ENCODE data around the gene NUB1.

NUB1 gene

DNA sequence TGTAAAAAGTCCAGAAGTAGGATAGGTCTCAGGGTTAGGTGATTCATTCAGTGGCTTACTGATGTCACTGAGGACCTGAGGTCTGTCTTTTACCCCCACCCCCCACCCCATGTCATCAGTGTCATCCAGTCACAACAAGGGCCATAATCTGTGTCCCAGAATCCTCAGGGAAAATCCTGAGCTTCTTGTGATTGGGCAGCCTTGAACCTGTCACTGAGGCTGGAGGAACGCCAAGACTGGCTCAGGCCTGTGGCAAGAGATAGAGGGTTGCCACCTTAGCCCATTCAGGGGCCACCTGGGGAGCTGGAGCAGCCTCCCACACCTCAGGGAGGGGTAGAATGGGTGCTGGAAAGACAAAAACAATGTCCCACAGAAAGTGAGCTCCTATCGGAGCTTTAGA, 29.7 kb downstream of the NUB1 start:
- peak; percentile 29 to 52 for DNase-seq
- TF ChIP-seq GATA1 (IDR thresholded peaks at IDR 0.05; ENCODE audit: low read depth, low read length) (no peak), POLR2A (IDR thresholded peaks at IDR 0.05; ENCODE audit: low read length) (no peak)

DNA sequence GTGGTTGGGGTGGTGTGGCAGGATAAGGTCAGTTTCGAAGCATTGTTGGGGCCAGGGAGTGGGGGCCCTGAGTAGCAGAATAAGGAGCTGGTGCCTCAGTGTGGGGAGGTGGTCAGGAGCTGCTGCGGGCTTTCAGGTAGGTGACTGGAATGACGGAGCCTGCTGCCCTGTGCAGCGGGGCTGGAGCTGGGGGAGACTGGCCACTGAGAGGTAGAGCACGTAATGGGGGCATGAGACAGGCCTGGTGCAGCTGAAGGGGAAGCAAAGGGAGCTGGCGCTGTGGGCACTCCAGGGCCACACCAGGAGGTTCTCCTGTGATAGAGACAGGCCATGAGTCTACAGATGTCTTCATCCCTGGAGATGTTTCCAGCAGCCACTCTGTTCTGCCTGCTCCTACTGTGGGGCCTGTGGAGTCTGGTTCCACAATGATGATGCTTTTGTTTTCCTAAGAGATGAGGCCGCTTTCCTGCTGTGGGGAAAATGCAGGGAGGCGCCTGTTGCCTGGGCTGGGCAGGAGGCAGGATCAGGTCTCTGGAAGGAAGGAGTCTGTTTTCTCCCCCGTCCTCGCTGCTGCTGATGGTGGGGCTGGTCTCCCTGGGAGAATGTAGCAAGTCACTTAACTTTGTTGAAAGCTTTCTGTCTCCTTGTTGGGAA, 31.1 kb downstream of the NUB1 start:
- no peak for DNase-seq
- TF ChIP-seq GATA1 (IDR thresholded peaks at IDR 0.05; ENCODE audit: low read depth, low read length), result no peak
- no peak for TF ChIP-seq POLR2A (IDR thresholded peaks at IDR 0.05; ENCODE audit: low read length)

DNA sequence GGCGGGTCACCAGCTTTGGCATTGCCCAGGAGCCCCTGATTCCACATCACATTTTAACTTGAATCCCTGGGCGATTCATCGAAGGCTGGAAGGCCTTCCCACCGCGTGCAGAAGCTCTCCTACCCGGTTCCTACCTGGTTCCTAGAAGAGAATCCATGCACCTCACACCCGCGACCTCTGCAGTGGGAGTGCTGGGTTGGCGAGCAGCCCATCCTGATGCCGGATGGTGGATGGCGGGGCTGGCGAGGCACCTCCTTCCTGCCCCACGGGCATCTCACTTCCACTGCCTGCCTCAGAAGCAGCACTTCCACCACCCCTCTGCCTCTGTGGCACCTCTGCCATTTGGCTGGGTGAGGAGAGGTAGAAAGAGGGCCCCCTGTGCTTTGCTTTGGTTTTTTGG, 32.0 kb downstream of the NUB1 start:
- TF ChIP-seq POLR2A (IDR thresholded peaks at IDR 0.05; ENCODE audit: low read length) (no peak), GATA1 (IDR thresholded peaks at IDR 0.05; ENCODE audit: low read depth, low read length) (no peak)
- no peak for DNase-seq

DNA sequence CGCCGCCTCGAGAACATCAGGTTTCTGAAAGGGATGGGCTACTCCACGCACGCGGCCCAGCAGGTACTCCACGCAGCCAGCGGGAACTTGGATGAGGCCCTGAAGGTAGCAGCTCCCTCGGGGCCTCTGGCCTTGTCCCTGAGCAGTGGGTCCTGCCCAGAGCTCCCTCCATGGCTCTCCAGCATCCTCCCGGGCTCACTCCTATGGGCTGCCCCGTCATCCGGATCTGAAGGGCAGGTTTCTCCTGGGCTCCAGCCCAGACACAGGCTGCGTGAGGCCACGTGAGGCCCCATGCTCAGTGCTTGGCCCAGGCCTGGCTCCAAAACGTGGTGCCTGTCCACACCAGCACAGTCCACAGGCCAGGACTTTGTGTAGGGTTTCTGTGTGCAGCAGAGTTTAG, 32.5 kb downstream of the NUB1 start:
- TF ChIP-seq GATA1 (IDR thresholded peaks at IDR 0.05; ENCODE audit: low read depth, low read length) (no peak), POLR2A (IDR thresholded peaks at IDR 0.05; ENCODE audit: low read length) (no peak)
- no peak for DNase-seq

DNA sequence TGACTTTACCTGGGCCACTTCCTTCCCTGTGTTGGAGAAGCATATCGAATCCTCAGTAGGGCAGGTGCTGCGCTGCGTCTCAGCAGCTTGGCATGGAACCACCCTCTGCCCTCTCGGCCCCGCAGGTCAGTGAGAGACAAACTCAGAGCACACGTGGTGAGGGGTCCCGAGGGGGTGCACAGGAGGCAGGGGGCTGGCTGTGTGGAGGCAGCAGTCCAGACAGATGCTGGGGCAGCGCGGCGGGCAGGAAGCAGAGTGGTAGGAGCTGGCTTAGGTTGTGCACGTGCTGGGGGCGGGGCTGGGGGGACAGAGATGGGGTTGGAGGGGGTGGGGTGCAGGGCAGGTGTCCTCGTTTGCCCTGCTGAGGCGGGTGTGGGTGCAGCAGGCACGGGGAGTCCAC, 33.1 kb downstream of the NUB1 start:
- no peak for TF ChIP-seq POLR2A (IDR thresholded peaks at IDR 0.05; ENCODE audit: low read length)
- TF ChIP-seq GATA1 (IDR thresholded peaks at IDR 0.05; ENCODE audit: low read depth, low read length), result no peak
- DNase-seq, result no peak

DNA sequence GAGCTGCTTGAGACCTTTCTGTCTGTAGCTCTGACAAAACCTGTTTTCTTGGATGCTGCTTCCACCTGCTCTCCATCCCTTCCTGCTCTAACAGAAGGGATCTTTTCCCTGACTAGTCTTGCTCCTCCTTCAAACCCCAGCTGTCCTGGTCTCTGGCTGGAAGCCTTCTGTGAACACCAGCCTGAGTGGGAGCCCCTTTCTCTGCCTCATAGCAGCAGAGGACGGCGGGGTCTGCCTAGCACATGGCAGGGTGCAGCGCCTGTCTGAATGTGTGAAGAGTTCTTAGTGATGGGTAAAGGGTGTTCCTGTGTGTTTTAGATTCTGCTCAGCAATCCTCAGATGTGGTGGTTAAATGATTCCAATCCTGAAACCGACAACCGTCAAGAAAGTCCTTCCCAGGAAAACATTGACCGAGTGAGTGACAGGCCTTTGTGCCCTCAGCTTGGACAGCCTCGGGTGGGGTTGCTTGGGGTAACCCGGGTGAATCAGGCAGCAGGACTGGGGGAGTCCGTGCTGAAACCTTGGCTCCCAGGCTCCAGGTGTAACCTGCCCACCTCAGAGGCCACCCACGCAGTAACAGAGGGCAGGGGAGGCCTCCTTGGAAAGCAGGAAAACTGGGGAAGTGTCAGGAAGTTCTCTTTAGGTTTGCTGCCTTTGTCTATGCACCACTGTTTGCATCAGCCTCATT, 34.1 kb downstream of the NUB1 start:
- DNase-seq, result no peak
- TF ChIP-seq GATA1 (IDR thresholded peaks at IDR 0.05; ENCODE audit: low read depth, low read length) (no peak), POLR2A (IDR thresholded peaks at IDR 0.05; ENCODE audit: low read length) (no peak)

DNA sequence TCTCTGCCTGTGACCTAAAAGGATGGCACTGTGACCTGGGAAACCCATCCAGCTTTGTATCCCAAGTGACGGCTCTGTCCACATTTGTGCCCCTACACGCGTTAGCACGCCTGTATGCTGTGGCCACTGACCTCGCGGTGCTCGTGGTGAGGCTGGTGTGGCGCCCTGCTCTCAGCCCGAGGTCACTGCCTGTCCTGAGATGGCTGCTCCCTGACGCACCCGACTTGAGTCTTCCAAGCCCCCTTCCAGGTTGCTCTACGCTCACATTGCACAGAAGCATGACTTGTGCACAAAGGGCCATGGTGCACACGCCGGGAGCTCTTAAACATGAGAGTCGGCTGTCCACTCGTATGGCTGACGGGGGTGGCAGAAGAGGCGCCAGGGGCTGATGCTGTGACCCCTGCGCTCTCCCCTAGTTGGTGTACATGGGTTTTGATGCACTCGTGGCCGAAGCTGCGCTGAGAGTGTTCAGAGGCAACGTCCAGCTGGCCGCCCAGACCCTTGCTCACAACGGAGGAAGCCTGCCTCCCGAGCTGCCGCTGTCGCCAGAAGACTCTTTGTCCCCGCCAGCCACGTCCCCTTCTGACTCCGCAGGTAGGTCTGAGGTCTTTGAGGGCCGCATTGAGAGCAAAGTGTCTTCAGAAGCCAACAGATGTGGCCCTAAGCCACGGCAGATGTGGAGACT, 34.7 kb downstream of the NUB1 start:
- TF ChIP-seq GATA1 (IDR thresholded peaks at IDR 0.05; ENCODE audit: low read depth, low read length) (no peak), POLR2A (IDR thresholded peaks at IDR 0.05; ENCODE audit: low read length) (no peak)
- no peak for DNase-seq

DNA sequence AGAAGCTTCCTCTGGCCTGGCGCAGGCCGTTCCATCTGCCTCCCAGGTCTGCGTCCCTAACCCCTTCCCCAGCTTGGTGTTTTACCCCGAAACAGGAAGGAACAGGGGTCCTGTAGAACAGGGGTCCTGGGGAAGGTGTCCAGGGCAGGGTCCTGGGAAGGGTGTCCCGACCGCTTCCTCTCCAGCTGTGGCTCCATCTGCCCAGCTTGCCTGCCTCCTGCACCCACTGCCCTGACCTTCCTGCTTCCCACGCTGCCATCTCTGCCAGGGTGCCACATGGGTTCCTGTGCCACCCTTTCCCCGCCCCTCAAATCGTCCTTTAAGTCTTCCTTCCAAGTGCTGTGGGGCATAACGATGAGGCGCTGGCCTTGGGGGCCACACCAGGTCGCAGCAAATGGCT, 35.8 kb downstream of the NUB1 start:
- no peak for DNase-seq
- TF ChIP-seq POLR2A (IDR thresholded peaks at IDR 0.05; ENCODE audit: low read length) (no peak), GATA1 (IDR thresholded peaks at IDR 0.05; ENCODE audit: low read depth, low read length) (no peak)

DNA sequence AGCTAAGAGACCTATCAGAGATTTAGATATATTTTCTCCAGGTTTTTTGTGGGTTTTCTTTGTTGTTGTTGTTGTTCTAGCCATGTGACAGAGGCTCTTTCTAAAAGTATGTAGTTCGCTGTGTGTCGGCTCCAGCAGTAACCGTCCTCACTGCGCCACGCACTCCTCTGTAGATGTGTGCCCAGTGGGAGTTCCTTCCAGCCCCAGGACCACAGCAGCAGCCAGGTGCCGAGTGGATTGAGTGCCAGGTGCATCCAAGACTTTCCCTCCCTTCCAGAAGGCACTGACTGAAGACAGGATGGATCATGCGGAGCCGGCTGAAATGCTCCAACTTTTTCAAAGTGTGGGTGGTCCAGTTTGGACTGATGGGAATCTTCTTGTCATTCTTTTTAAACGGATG, 36.4 kb downstream of the NUB1 start:
- no peak for DNase-seq
- TF ChIP-seq GATA1 (IDR thresholded peaks at IDR 0.05; ENCODE audit: low read depth, low read length) (no peak), POLR2A (IDR thresholded peaks at IDR 0.05; ENCODE audit: low read length) (no peak)

DNA sequence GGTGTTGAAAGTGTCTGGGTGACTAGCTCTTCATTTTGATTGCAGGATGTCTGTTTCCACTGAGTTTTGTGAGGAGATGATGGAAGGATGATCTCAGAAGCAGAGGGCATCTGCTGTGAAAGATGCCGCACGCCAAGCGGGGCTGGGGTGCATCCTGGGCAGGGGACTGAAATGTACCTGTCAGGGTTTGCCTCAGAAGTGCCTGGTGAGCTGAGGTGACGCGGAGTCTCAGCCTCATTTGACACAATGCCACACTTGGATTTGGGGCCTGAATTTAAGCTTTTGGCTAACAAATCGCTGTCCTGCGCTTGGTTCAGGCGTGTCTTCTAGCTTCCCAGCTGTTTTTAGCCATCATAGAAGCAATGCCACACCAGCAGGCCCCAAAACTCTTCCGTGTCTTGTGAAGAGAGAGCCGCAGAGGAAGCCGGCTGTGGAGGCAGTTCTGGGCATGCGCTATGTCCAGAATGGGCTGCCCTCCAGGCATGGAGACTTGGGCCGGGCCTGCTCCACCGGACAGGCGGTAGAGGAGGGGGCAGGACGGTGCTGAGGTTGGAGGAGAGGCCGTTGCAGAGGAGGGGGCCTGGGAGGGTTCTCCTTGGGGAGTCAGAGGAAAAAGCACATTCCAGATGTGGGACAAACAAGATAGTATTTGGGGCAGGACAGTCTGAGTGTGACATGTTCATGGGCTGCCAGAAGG, 37.0 kb downstream of the NUB1 start:
- no peak for DNase-seq
- TF ChIP-seq GATA1 (IDR thresholded peaks at IDR 0.05; ENCODE audit: low read depth, low read length), result no peak
- no peak for TF ChIP-seq POLR2A (IDR thresholded peaks at IDR 0.05; ENCODE audit: low read length)

DNA sequence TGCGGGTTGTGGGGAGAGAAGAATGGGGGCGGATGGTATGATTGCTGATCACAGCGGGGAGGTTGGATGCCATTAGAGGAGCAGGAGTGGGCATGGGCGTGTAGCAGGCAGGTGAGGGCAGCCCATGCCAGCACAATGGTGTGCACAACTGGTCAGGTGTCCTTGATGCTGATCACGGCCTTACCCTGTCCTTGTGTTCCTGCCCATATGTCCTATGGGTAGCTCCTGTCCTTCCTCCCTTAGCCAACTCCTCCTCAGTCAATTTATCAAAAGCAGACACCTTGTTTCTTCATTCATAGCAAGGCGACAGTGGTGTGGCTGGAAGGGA, 37.5 kb downstream of the NUB1 start:
- no peak for DNase-seq
- TF ChIP-seq GATA1 (IDR thresholded peaks at IDR 0.05; ENCODE audit: low read depth, low read length) (no peak), POLR2A (IDR thresholded peaks at IDR 0.05; ENCODE audit: low read length) (no peak)

DNA sequence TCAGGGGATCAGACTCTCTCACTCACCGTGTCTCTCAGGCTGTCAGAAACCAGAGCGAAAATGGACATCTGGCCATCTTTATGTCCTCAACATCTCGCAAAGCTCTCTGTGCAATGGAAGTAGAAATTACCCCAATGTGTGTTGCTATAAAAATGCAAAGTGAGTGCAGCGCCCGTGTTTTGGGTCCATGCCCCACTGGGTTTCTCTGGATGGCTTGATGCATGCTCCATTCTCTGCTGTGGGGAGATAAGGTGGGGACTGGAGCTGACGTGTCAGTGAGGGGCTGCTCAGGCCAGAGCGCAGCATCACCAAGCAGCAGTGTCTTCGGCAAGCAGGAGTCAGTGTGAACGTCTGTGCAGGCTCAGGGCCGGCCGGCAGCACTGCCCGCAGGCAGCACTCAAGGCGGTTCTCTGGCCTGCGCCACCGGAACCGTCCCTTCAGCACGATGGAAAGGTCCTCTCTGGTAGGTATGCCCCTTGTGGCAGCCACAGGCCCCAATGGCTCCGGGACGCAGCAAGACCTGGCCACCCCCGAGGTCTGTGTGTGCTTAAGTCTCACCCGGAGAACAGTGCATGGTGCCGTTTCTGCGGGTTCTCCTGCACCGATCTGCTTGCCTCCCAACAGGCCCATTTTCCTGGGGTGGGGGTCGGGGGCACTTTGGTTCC, 38.1 kb downstream of the NUB1 start:
- TF ChIP-seq POLR2A (IDR thresholded peaks at IDR 0.05; ENCODE audit: low read length) (no peak), GATA1 (IDR thresholded peaks at IDR 0.05; ENCODE audit: low read depth, low read length) (no peak)
- DNase-seq, result no peak

DNA sequence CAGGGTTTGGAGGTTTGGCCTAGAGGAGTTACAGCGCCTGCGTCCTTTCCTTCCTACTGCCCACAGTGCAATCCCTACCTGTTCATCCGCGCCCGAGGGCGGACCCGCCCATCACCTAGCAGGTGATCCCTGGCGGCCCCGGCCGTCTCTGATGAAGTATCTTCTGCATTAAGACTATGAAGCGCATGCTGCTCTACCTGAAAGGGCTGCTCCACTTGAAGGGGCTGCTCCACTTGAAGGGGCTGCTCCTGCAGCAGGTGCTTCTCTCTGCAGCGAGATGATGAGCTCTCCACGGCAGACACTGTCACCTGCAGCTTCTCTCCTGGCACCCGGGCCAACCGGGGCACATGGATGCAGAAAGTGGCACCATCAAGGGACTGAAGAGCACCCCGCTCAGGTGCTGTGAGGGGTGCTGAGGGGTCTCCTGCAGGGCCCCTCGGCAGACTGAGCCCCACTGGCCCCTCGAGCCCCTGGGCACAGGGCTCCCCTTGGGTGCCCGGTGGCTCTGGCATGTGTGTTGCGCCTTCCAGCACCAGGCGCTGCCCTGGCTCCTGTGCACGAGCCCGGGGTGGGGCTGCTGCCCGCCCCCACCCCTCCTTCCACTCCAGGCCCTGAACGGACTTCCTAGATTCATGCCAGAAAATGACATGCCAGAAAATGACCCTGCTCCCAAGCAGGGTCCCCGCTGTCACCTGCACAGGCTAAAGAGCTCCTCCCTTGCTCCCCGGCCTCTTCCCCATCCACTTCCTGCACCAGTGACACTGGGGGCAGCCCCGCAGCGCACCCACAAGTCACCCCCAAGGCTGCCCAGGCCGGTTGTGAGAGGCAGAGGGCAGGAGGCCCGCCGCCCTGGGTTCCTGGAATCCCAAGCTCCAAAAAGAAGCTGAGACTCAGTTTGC, 38.8 kb downstream of the NUB1 start:
- TF ChIP-seq POLR2A (IDR thresholded peaks at IDR 0.05; ENCODE audit: low read length) (no peak), GATA1 (IDR thresholded peaks at IDR 0.05; ENCODE audit: low read depth, low read length) (no peak)
- DNase-seq, result no peak
